Body of pancreas (tissue), 4 donors: Measurements from ENCODE around the gene SNED1. TPM values are rescaled to one million over a fixed set of nuclear protein-coding genes. Genes with fewer than 3 reads are reported as not detected.
"Not testable (repeated sequence)": the region's sequence is repeated elsewhere in the genome, so short reads cannot be mapped to it uniquely, and the experiment has no call there.

Source experiments
- ATAC-seq: fragments of 150-250 bp; one replicate; pipeline ENCODE4 v1.9.1; 2016
- DNase-seq, 4 donors: peaks; one replicate each; pipeline ENCODE4 v3.0.0-alpha.2; 2019
- H3K27ac ChIP-seq, 4 donors: fragments of 200-600 bp; sonication (generic); 1 replicate in 3 of 4; 2 replicates in 1 of 4; pipeline versions ENCODE4 v1.5.1 to v1.6.1; 2016 to 2019; ENCODE audit warnings: mild to moderate bottlenecking in 1 of 4, mixed read lengths in 1 of 4, moderate library complexity in 1 of 4
- H3K27me3 ChIP-seq, 2 donors: fragments of 200-600 bp; sonication (generic); one replicate each; pipeline ENCODE4 v1.6.0; 2016; ENCODE audit warnings: mild to moderate bottlenecking in 1 of 2
- H3K36me3 ChIP-seq, 2 donors: fragments of 200-600 bp; sonication (generic); replicated peaks in 1 of 2; 2 replicates each; pipeline ENCODE4 v1.5.1; 2016; ENCODE audit warnings: low read depth in 2 of 2; ENCODE audit not compliant: insufficient read depth in 1 of 2
- H3K4me1 ChIP-seq: fragments of 200-600 bp; sonication (generic); one replicate; pipeline ENCODE4 v1.6.0; 2016
- H3K4me3 ChIP-seq, 2 donors: fragments of 200-600 bp; sonication (generic); 1 replicate in 1 of 2; 2 replicates in 1 of 2; pipeline ENCODE4 v1.5.1; 2016 to 2019
- H3K9me3 ChIP-seq, 3 donors: fragments of 200-600 bp; sonication (generic); 1 replicate in 2 of 3; 2 replicates in 1 of 3; pipeline ENCODE4 v1.5.1; 2016
- CTCF ChIP-seq, 7 experiments: fragments of 450-650 bp in 4 of 7; fragments of 200-600 bp in 3 of 7; sonication (generic) in 3 of 7; IDR thresholded peaks; one replicate each; pipeline ENCODE4 v1.5.1; 2016 to 2019; ENCODE audit warnings: antibody characterized with exemption in 7 of 7
- POLR2A ChIP-seq, 3 donors: fragments of 450-650 bp; IDR thresholded peaks; one replicate each; pipeline ENCODE4 v1.6.1; 2016; ENCODE audit warnings: antibody characterized with exemption in 3 of 3, mild to moderate bottlenecking in 2 of 3
- WGBS, 2 donors: methylation state at CpG; one replicate each; pipeline ENCODE4 v1.1.5; 2017; 5-methylcytosine and 5-hydroxymethylcytosine counted together
- intact Hi-C: fragments of 100-400 bp; cut with DNase I; formaldehyde crosslinking; loops from one replicate; pipeline ENCODE4 v1.15.1; 2023
- total RNA-seq, 2 donors: library from RNA; depleted of rRNA; stranded (reverse); fragments of >200 nt; gene quantifications; one replicate each; pipeline ENCODE4 v1.1.0, GENCODE V29; 2016

Gene SNED1
- total RNA-seq, 2 donors from 2014 or later: 13.5 to 33.0 TPM

GRCh38 chr2:241092677-241093076, 94.3 kb downstream of the SNED1 start:
- H3K27me3 ChIP-seq: no peaks in the 10 kb centered on the region
- no peak overlapping the region for H3K27ac ChIP-seq
- intact Hi-C loops: no loop called here
- WGBS, 2 donors: 80 to 83% methylated on average over 8 of the region's 8 CpGs
- H3K36me3 ChIP-seq: peaks cover 7 to 23% of the 10 kb centered on the region in 2 donors
- ATAC-seq (no peak), DNase-seq (no peak)
- H3K4me1 ChIP-seq: no peaks in the 10 kb centered on the region
- H3K4me3 ChIP-seq: no peak overlapping the region
- no peaks in the 10 kb centered on the region for H3K9me3 ChIP-seq
- TF ChIP-seq CTCF (IDR thresholded peaks at IDR 0.05): no peak
- TF ChIP-seq POLR2A (IDR thresholded peaks at IDR 0.05): no peak

- H3K4me1 ChIP-seq, H3K4me3 ChIP-seq, H3K27ac ChIP-seq, H3K27me3 ChIP-seq, ATAC-seq, DNase-seq, H3K9me3 ChIP-seq, intact Hi-C loops: not testable (repeated sequence)
- H3K36me3 ChIP-seq: peaks cover 7 to 19% of the 10 kb centered on the region in 2 donors
- WGBS, 2 donors: 71 to 75% methylated on average over 10 of the region's 10 CpGs
Observed at GRCh38 chr2:241093133-241093781, 94.8 kb downstream of the SNED1 start.

- no peaks in the 10 kb centered on the region for H3K4me1 ChIP-seq
- H3K36me3 ChIP-seq: peaks cover 7 to 16% of the 10 kb centered on the region in 2 donors
- 82 to 92% methylated on average over 7 of the region's 7 CpGs for WGBS, 2 donors
- intact Hi-C loops: no loop called here
- no peak overlapping the region for H3K4me3 ChIP-seq
- H3K9me3 ChIP-seq: no peaks in the 10 kb centered on the region
- no peaks in the 10 kb centered on the region for H3K27me3 ChIP-seq
- DNase-seq (no peak), ATAC-seq (no peak)
- TF ChIP-seq POLR2A (IDR thresholded peaks at IDR 0.05): no peak
- no peak for TF ChIP-seq CTCF (IDR thresholded peaks at IDR 0.05)
- H3K27ac ChIP-seq: no peak overlapping the region
Observed at GRCh38 chr2:241094172-241094571, 95.8 kb downstream of the SNED1 start.

- Histone ChIP-seq H3K36me3 (peaks cover 7 to 16% of the 10 kb centered on the region in 2 donors), H3K4me3 (no peak overlapping the region), H3K27me3 (no peaks in the 10 kb centered on the region), H3K27ac (no peak overlapping the region), H3K4me1 (peaks cover 4% of the 10 kb centered on the region), H3K9me3 (no peaks in the 10 kb centered on the region)
- TF ChIP-seq POLR2A (IDR thresholded peaks at IDR 0.05): no peak
- no peak for TF ChIP-seq CTCF (IDR thresholded peaks at IDR 0.05)
- no peak for ATAC-seq
- no peak for DNase-seq
- WGBS, 2 donors: 60 to 82% methylated on average over 5 to 6 of the region's 6 CpGs
- intact Hi-C loops: no loop called here
Observed at GRCh38 chr2:241094924-241095420, 96.6 kb downstream of the SNED1 start.

GRCh38 chr2:241095594-241096290, 97.3 kb downstream of the SNED1 start:
- ATAC-seq (no peak), DNase-seq (no peak)
- intact Hi-C loops: no loop called here
- peaks cover 11% of the 10 kb centered on the region for H3K4me1 ChIP-seq
- H3K27ac ChIP-seq: no peak overlapping the region
- H3K9me3 ChIP-seq: no peaks in the 10 kb centered on the region
- 77 to 86% methylated on average over 14 of the region's 14 CpGs for WGBS, 2 donors
- no peak overlapping the region for H3K4me3 ChIP-seq
- H3K36me3 ChIP-seq: peaks cover 7 to 13% of the 10 kb centered on the region in 2 donors
- no peaks in the 10 kb centered on the region for H3K27me3 ChIP-seq
- TF ChIP-seq CTCF (IDR thresholded peaks at IDR 0.05): no peak
- TF ChIP-seq POLR2A (IDR thresholded peaks at IDR 0.05): no peak
